HepG2 (cell line): ENCODE measurements around the gene ANAPC1. TPM values are rescaled to one million over a fixed set of nuclear protein-coding genes. Genes with fewer than 3 reads are reported as not detected.

ENCODE experiments used
- BORCS8-MEF2B ChIP-seq: sonication (generic); formaldehyde crosslinking; IDR thresholded peaks from 2 replicates; pipeline ENCODE4 v1.8.0; 2022; ENCODE audit warnings: mild to moderate bottlenecking, missing genetic modification reagents
- CTCF ChIP-seq: sonication (generic); formaldehyde crosslinking; IDR thresholded peaks from 2 replicates; pipeline ENCODE4 v1.5.0; 2020; ENCODE audit warnings: mild to moderate bottlenecking, missing genetic modification reagents, moderate library complexity
- DNMT1 ChIP-seq: sonication (generic); formaldehyde crosslinking; IDR thresholded peaks from 2 replicates; pipeline ENCODE4 v1.5.1; 2020; ENCODE audit warnings: mild to moderate bottlenecking, missing genetic modification reagents
- E2F2 ChIP-seq: sonication (generic); formaldehyde crosslinking; IDR thresholded peaks from 2 replicates; pipeline ENCODE4 v1.4.0; 2020; ENCODE audit warnings: missing genetic modification reagents, borderline replicate concordance
- ELF4 ChIP-seq: sonication (generic); formaldehyde crosslinking; IDR thresholded peaks from 2 replicates; pipeline ENCODE4 v1.5.0; 2020; ENCODE audit warnings: missing genetic modification reagents, mild to moderate bottlenecking, moderate library complexity, borderline replicate concordance
- EZH2 ChIP-seq: conservative IDR thresholded peaks from 2 replicates; pipeline ENCODE4 v1.6.1; 2012; ENCODE audit warnings: mild to moderate bottlenecking, low read depth, low read length, moderate library complexity
- HNRNPL ChIP-seq: fragments of 200-400 bp; formaldehyde crosslinking; IDR thresholded peaks from 2 replicates; pipeline ENCODE4 v1.6.1; 2017; ENCODE audit warnings: mild to moderate bottlenecking, low read depth, low read length
- KLF16 ChIP-seq, 2 experiments: sonication (generic) in 1 of 2; formaldehyde crosslinking in 1 of 2; IDR thresholded peaks; 2 replicates each; pipeline versions ENCODE4 v1.6.1 to v1.8.0; 2016 to 2023; ENCODE audit warnings: missing genetic modification reagents in 2 of 2, missing compliant biosample characterization in 1 of 2
- LRRFIP1 ChIP-seq: sonication (generic); formaldehyde crosslinking; conservative IDR thresholded peaks from 2 replicates; pipeline ENCODE4 v1.4.0; 2020; ENCODE audit warnings: missing genetic modification reagents
- MEF2D ChIP-seq: sonication (generic); formaldehyde crosslinking; IDR thresholded peaks from 2 replicates; pipeline ENCODE4 v1.5.1; 2020; ENCODE audit warnings: mild to moderate bottlenecking, missing genetic modification reagents
- MEIS1 ChIP-seq: sonication (generic); formaldehyde crosslinking; IDR thresholded peaks from 2 replicates; pipeline ENCODE4 v1.9.0; 2021; ENCODE audit warnings: mild to moderate bottlenecking, missing genetic modification reagents, moderate library complexity, borderline replicate concordance
- TFDP2 ChIP-seq: sonication (generic); formaldehyde crosslinking; IDR thresholded peaks from 2 replicates; pipeline ENCODE4 v1.4.0; 2020; ENCODE audit warnings: missing genetic modification reagents
- TRAFD1 ChIP-seq: sonication (generic); formaldehyde crosslinking; IDR thresholded peaks from 2 replicates; pipeline ENCODE4 v1.5.1; 2020; ENCODE audit warnings: missing genetic modification reagents, mild to moderate bottlenecking, borderline replicate concordance
- ZFX ChIP-seq: sonication (generic); formaldehyde crosslinking; IDR thresholded peaks from 2 replicates; pipeline ENCODE4 v1.4.0; 2020; ENCODE audit warnings: mild to moderate bottlenecking, low read depth, missing genetic modification reagents, moderate library complexity
- ZNF12 ChIP-seq: sonication (generic); formaldehyde crosslinking; IDR thresholded peaks from 2 replicates; pipeline ENCODE4 v1.5.0; 2020; ENCODE audit warnings: missing genetic modification reagents
- ZNF468 ChIP-seq: sonication (generic); formaldehyde crosslinking; IDR thresholded peaks from 2 replicates; pipeline ENCODE4 v1.8.0; 2022; ENCODE audit warnings: mild to moderate bottlenecking, moderate library complexity, missing genetic modification reagents
- ZNF644 ChIP-seq: IDR thresholded peaks from 2 replicates; pipeline ENCODE4 v1.6.1; 2016; ENCODE audit warnings: low read depth
- ZNF678 ChIP-seq: sonication (generic); formaldehyde crosslinking; IDR thresholded peaks from 2 replicates; pipeline ENCODE4 v1.4.0; 2020; ENCODE audit warnings: mild to moderate bottlenecking, missing genetic modification reagents
- polyA plus RNA-seq, 8 experiments: library from polyadenylated mRNA; depleted of rRNA in 3 of 8; stranded (reverse) in 7 of 8; unstranded in 1 of 8; fragments of >200 nt; fragmentation: Illumina TruSeq in 4 of 8; extraction: Trizol in 4 of 8; gene quantifications; 2 replicates each; pipeline versions ENCODE4 v1.2.1 to v1.2.3, GENCODE V29; 2011 to 2016; ENCODE audit warnings: low read depth in 4 of 8, missing spikeins in 1 of 8, mixed read lengths in 1 of 8; ENCODE audit not compliant: insufficient read depth in 1 of 8
- total RNA-seq, 5 experiments: library from RNA; depleted of rRNA; stranded (reverse); fragments of >200 nt; fragmentation: Illumina TruSeq; extraction: Trizol; gene quantifications; 2 replicates each; pipeline ENCODE4 v1.2.3, GENCODE V29; 2016; ENCODE audit warnings: low read depth in 1 of 5

ANAPC1 gene
- total and polyA plus RNA-seq, 2 of the 13 experiments (the other 11 are each of a cell fraction or from before 2014, with no cell fraction given) = 50.0 to 89.7 TPM

- TF ChIP-seq TFDP2 (CRISPR knock-in tag) (no peak), DNMT1 (CRISPR knock-in tag) (peak; percentile 83), ELF4 (CRISPR knock-in tag) (0 out of 2 replicates have a peak, but pooled peaks have one; percentile 32), TRAFD1 (CRISPR knock-in tag) (peak; percentile 89; the same call in 1 of the 2 replicates), KLF16 (CRISPR knock-in tag; IDR thresholded peaks at IDR 0.05) (no peak), ZNF678 (CRISPR knock-in tag) (peak; percentile 74; the same call in 1 of the 2 replicates), LRRFIP1 (CRISPR knock-in tag) (peak; percentile 38; the same call in 1 of the 2 replicates), ZNF468 (CRISPR knock-in tag) (0 out of 2 replicates have a peak, but pooled peaks have one; percentile 52), HNRNPL (peak; percentile 61; the same call in 1 of the 2 replicates), MEIS1 (0 out of 2 replicates have a peak, but pooled peaks have one; percentile 23), ZNF12 (no peak; the same call in 1 of the 2 replicates), E2F2 (no peak), MEF2D (CRISPR knock-in tag) (peak; percentile 45; the same call in 1 of the 2 replicates), BORCS8-MEF2B (CRISPR knock-in tag) (peak; percentile 58; the same call in 1 of the 2 replicates), EZH2 (no peak), ZFX (CRISPR knock-in tag) (peak; percentile 8; the same call in 1 of the 2 replicates), ZNF644 (CRISPR knock-in tag) (no peak), CTCF (CRISPR knock-in tag) (0 out of 2 replicates have a peak, but pooled peaks have one; percentile 18)
Observed at GRCh38 chr2:111898703-111899514, 14.9 kb upstream of the ANAPC1 start (continued).
